ENCODE results near the gene POLG2. TPM values are rescaled to one million over a fixed set of nuclear protein-coding genes. Genes with fewer than 3 reads are reported as not detected.

The POLG2 gene
- total and polyA plus RNA-seq, 10 of the 15 experiments (the other 5 are each of a cell fraction or from before 2014, with no cell fraction given), result 10.2 to 27.7 (median 22.2) TPM

DNA sequence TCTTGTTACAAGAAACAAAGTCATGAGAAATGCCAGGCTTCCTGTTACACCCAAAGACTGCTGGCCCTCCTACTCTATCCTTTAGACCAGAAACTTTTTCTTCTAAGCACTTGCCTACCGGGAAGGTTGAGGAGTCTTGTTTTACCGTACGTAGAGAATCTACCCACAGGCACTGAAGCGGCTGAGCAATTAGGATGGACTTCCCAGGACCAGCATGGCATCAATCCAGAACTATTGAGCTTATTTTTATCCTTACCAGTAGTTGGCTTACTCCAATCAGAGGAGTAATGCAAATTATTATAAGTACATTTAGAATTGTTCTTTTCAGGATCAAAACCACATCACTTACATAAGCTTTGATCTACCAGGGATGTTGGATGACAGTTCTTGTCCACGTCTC, 35.6 kb upstream of the POLG2 start (continued):
- TF ChIP-seq IRF4 (IDR thresholded peaks at IDR 0.05; ENCODE audit: low read depth, low read length), result no peak
- TF ChIP-seq LARP7 (IDR thresholded peaks at IDR 0.05), result no peak
- TF ChIP-seq, protein P1, sequence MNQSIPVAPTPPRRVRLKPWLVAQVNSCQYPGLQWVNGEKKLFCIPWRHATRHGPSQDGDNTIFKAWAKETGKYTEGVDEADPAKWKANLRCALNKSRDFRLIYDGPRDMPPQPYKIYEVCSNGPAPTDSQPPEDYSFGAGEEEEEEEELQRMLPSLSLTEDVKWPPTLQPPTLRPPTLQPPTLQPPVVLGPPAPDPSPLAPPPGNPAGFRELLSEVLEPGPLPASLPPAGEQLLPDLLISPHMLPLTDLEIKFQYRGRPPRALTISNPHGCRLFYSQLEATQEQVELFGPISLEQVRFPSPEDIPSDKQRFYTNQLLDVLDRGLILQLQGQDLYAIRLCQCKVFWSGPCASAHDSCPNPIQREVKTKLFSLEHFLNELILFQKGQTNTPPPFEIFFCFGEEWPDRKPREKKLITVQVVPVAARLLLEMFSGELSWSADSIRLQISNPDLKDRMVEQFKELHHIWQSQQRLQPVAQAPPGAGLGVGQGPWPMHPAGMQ (IDR thresholded peaks at IDR 0.05; ENCODE audit: borderline replicate concordance), result no peak
- no peak for TF ChIP-seq ZNF24 (IDR thresholded peaks at IDR 0.05)
- no peak for TF ChIP-seq ZNF217 (IDR thresholded peaks at IDR 0.05)
- TF ChIP-seq BRCA1 (IDR thresholded peaks at IDR 0.05; ENCODE audit: low read depth, low read length), result no peak
- TF ChIP-seq, protein P2, sequence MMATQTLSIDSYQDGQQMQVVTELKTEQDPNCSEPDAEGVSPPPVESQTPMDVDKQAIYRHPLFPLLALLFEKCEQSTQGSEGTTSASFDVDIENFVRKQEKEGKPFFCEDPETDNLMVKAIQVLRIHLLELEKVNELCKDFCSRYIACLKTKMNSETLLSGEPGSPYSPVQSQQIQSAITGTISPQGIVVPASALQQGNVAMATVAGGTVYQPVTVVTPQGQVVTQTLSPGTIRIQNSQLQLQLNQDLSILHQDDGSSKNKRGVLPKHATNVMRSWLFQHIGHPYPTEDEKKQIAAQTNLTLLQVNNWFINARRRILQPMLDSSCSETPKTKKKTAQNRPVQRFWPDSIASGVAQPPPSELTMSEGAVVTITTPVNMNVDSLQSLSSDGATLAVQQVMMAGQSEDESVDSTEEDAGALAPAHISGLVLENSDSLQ (IDR thresholded peaks at IDR 0.05), result no peak
- TF ChIP-seq STAT3 (IDR thresholded peaks at IDR 0.05; ENCODE audit: low read depth, low read length), result no peak

DNA sequence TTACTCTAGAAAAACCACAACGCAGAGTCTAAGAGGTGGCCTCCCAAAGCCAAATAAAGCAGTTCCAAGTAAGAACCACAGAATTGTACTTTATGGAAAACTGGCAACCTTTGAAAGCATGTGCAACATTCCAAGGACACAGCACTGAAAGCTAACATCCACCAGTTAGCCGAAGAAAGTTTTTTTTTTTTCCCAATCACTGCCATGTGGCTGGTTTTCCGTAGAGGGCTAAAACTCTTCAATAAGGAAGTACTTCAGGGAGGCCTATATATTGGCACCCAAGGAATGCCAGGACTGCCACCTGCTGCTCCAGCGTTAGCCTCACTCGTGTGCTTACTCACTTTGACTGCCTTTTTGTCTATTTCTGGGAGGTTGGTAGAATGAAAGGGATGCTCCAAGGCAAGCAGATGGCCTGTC, 35.1 kb upstream of the POLG2 start:
- Histone ChIP-seq H3K4me3 (no peak overlapping the region), H3K9me3 (replicated peaks; ENCODE audit: control insufficient read depth, insufficient read depth, low read length) (no peaks in the 10 kb centered on the region), H3K79me2 (ENCODE audit: control insufficient read depth, insufficient read depth, low read length) (no peaks in the 10 kb centered on the region), H3K27me3 (replicated peaks in 1 of 2; ENCODE audit: control insufficient read depth in 2 of 2, insufficient read depth in 2 of 2, low read length in 1 of 2) (no peaks in the 10 kb centered on the region), H2AFZ (ENCODE audit: control insufficient read depth, low read depth, low read length) (no peak overlapping the region), H3K4me2 (ENCODE audit: control insufficient read depth, insufficient read depth) (no peak overlapping the region), H3K9ac (ENCODE audit: control insufficient read depth, insufficient read depth, low read length) (no peak overlapping the region), H3K36me3 (ENCODE audit: control insufficient read depth in 2 of 2, insufficient read depth in 2 of 2, low read length in 1 of 2) (peaks cover 14 to 55% of the 10 kb centered on the region in 2 experiments), H3K4me1 (ENCODE audit: control insufficient read depth, insufficient read depth, low read length) (no peaks in the 10 kb centered on the region), H4K20me1 (ENCODE audit: control insufficient read depth, insufficient read depth) (no peaks in the 10 kb centered on the region), H3K27ac (ENCODE audit: control insufficient read depth, insufficient read depth) (no peak overlapping the region)
- in situ Hi-C loops (cut with MboI), result no loop called here
- POLR2A ChIA-PET, result interaction anchor here (0.5 kb wide), 1 partner anchor 114 kb away, joined by 6 read pairs; no protein-coding TSS in a partner anchor
- CTCF ChIA-PET, result interaction anchor here (1.1 to 2.0 kb wide), 4 partner anchors 67 to 112 kb away, joined by 3 to 10 read pairs (median 4); no protein-coding TSS in a partner anchor
- SMC1A ChIA-PET (ENCODE audit: uncharacterized antibody, unreplicated experiment), result interaction anchor here (0.7 to 1.8 kb wide), 4 partner anchors 43 to 117 kb away, joined by 3 to 7 read pairs (median 4); no protein-coding TSS in a partner anchor
- RAD21 ChIA-PET (ENCODE audit: unreplicated experiment), result no interaction called here
- no peak for FAIRE-seq
- BruUV-seq (replicated peaks), result no TSS peak
- no peak for ATAC-seq
- 100% methylated on average over 5 of the region's 5 CpGs for WGBS (ENCODE audit: insufficient coverage, insufficient replicate concordance, low lambda C conversion rate, missing lambda C conversion rate)
- DNase-seq (ENCODE audit: low read depth, low spot score), result no peak
- intact Hi-C loops (cut with micrococcal nuclease; ENCODE audit: unreplicated experiment), result no loop called here
- TF ChIP-seq RAD51 (IDR thresholded peaks at IDR 0.05), result no peak
- no peak for TF ChIP-seq KLF5 (IDR thresholded peaks at IDR 0.05; ENCODE audit: partially characterized antibody)
- TF ChIP-seq CREB1 (IDR thresholded peaks at IDR 0.05; ENCODE audit: low read depth), result no peak
- TF ChIP-seq CHD2 (IDR thresholded peaks at IDR 0.05; ENCODE audit: borderline replicate concordance, low read depth, low read length), result no peak
- TF ChIP-seq, protein P1 (IDR thresholded peaks at IDR 0.05; ENCODE audit: borderline replicate concordance), result no peak
- TF ChIP-seq, protein P3, sequence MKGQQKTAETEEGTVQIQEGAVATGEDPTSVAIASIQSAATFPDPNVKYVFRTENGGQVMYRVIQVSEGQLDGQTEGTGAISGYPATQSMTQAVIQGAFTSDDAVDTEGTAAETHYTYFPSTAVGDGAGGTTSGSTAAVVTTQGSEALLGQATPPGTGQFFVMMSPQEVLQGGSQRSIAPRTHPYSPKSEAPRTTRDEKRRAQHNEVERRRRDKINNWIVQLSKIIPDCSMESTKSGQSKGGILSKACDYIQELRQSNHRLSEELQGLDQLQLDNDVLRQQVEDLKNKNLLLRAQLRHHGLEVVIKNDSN (IDR thresholded peaks at IDR 0.05; ENCODE audit: borderline replicate concordance, extremely low read length, insufficient read depth, low read depth, low read length), result no peak
- TF ChIP-seq KAT2A (conservative IDR thresholded peaks at IDR 0.05; ENCODE audit: control insufficient read depth, low read depth, low read length), result no peak
- no peak for TF ChIP-seq SRF (IDR thresholded peaks at IDR 0.05; ENCODE audit: low read depth in 2 of 2, low read length in 2 of 2)
- no peak for TF ChIP-seq TCF7 (IDR thresholded peaks at IDR 0.05; ENCODE audit: borderline replicate concordance)
- TF ChIP-seq SMAD1 (IDR thresholded peaks at IDR 0.05; ENCODE audit: low read depth, partially characterized antibody), result no peak
- no peak for TF ChIP-seq MXI1 (IDR thresholded peaks at IDR 0.05; ENCODE audit: low read depth, low read length)
- TF ChIP-seq RFX5 (IDR thresholded peaks at IDR 0.05; ENCODE audit: low read depth, low read length), result no peak
- no peak for TF ChIP-seq NFXL1 (IDR thresholded peaks at IDR 0.05; ENCODE audit: borderline replicate concordance)
- TF ChIP-seq CBFB (IDR thresholded peaks at IDR 0.05; ENCODE audit: low read depth), result no peak

Measured in GM12878 (cell line).